Activated CD4-positive, alpha-beta T cell treated with anti-CD3 and anti-CD28 coated beads, Interleukin-2, amount 10 ng/mL, durations not matched to agents 24 days and 14 days (primary cell): ENCODE results near the gene NLRP9. TPM values are rescaled to one million over a fixed set of nuclear protein-coding genes. Genes with fewer than 3 reads are reported as not detected.

ENCODE experiments used
- DNase-seq: peaks from one replicate; pipeline ENCODE4 v3.0.0; 2022
- H3K27ac Mint-ChIP-seq: one replicate; pipeline ENCODE4 v1.8.0; 2022; ENCODE audit warnings: mild to moderate bottlenecking, mixed read lengths
- H3K27me3 Mint-ChIP-seq: one replicate; pipeline ENCODE4 v1.8.0; 2022; ENCODE audit warnings: mixed read lengths
- H3K36me3 Mint-ChIP-seq: one replicate; pipeline ENCODE4 v1.8.0; 2022; ENCODE audit warnings: low read depth, mild to moderate bottlenecking, mixed read lengths
- H3K4me1 Mint-ChIP-seq: one replicate; pipeline ENCODE4 v1.8.0; 2021; ENCODE audit warnings: mixed read lengths
- H3K4me3 Mint-ChIP-seq: one replicate; pipeline ENCODE4 v1.8.0; 2022; ENCODE audit warnings: mild to moderate bottlenecking, moderate library complexity, mixed read lengths
- H3K9me3 Mint-ChIP-seq: one replicate; pipeline ENCODE4 v1.8.0; 2021; ENCODE audit warnings: mixed read lengths
- intact Hi-C: fragments of 100-400 bp; cut with micrococcal nuclease; formaldehyde crosslinking; loops from one replicate; pipeline ENCODE4 v1.15.1; 2023
- total RNA-seq: library from RNA; stranded (reverse); gene quantifications from 2 replicates; pipeline ENCODE4 v1.2.3, GENCODE V29; 2022

Gene NLRP9
- total RNA-seq, 1 donor from 2014 or later: not detected

- no peak overlapping the region for H3K4me3 Mint-ChIP-seq
- H3K27me3 Mint-ChIP-seq: no peaks in the 10 kb centered on the region
- no peak for DNase-seq
- H3K36me3 Mint-ChIP-seq: peaks cover 34% of the 10 kb centered on the region
- H3K9me3 Mint-ChIP-seq: no peaks in the 10 kb centered on the region
- no peaks in the 10 kb centered on the region for H3K4me1 Mint-ChIP-seq
- intact Hi-C loops: no loop called here
- H3K27ac Mint-ChIP-seq: no peak overlapping the region
Observed at GRCh38 chr19:55697069-55697440, 41.1 kb downstream of the NLRP9 start.

GRCh38 chr19:55696301-55697068, 41.7 kb downstream of the NLRP9 start:
- no peaks in the 10 kb centered on the region for H3K27me3 Mint-ChIP-seq
- no peaks in the 10 kb centered on the region for H3K4me1 Mint-ChIP-seq
- H3K36me3 Mint-ChIP-seq: peaks cover 34% of the 10 kb centered on the region
- no peak overlapping the region for H3K4me3 Mint-ChIP-seq
- DNase-seq: no peak
- intact Hi-C loops: no loop called here
- H3K27ac Mint-ChIP-seq: no peak overlapping the region
- no peaks in the 10 kb centered on the region for H3K9me3 Mint-ChIP-seq

GRCh38 chr19:55695511-55696290, 42.5 kb downstream of the NLRP9 start:
- no peaks in the 10 kb centered on the region for H3K4me1 Mint-ChIP-seq
- no peak overlapping the region for H3K27ac Mint-ChIP-seq
- H3K27me3 Mint-ChIP-seq: no peaks in the 10 kb centered on the region
- peaks cover 39% of the 10 kb centered on the region for H3K36me3 Mint-ChIP-seq
- no peak for DNase-seq
- H3K9me3 Mint-ChIP-seq: no peaks in the 10 kb centered on the region
- intact Hi-C loops: no loop called here
- no peak overlapping the region for H3K4me3 Mint-ChIP-seq

- Mint-ChIP-seq H3K27ac (no peak overlapping the region), H3K9me3 (no peaks in the 10 kb centered on the region), H3K4me1 (no peaks in the 10 kb centered on the region), H3K36me3 (peaks cover 36% of the 10 kb centered on the region), H3K4me3 (no peak overlapping the region), H3K27me3 (no peaks in the 10 kb centered on the region)
- intact Hi-C loops: no loop called here
- no peak for DNase-seq
Observed at GRCh38 chr19:55694656-55695491, 43.3 kb downstream of the NLRP9 start.

GRCh38 chr19:55694241-55694655, 44.0 kb downstream of the NLRP9 start:
- Mint-ChIP-seq H3K9me3 (no peaks in the 10 kb centered on the region), H3K4me1 (no peaks in the 10 kb centered on the region), H3K27me3 (no peaks in the 10 kb centered on the region), H3K27ac (no peak overlapping the region), H3K4me3 (no peak overlapping the region), H3K36me3 (peaks cover 42% of the 10 kb centered on the region)
- intact Hi-C loops: no loop called here
- DNase-seq: no peak

- no peaks in the 10 kb centered on the region for H3K27me3 Mint-ChIP-seq
- H3K9me3 Mint-ChIP-seq: no peaks in the 10 kb centered on the region
- no peak for DNase-seq
- H3K36me3 Mint-ChIP-seq: peaks cover 44% of the 10 kb centered on the region
- intact Hi-C loops: no loop called here
- H3K4me3 Mint-ChIP-seq: no peak overlapping the region
- H3K4me1 Mint-ChIP-seq: no peaks in the 10 kb centered on the region
- H3K27ac Mint-ChIP-seq: no peak overlapping the region
Observed at GRCh38 chr19:55693336-55693974, 44.7 kb downstream of the NLRP9 start.

- H3K4me3 Mint-ChIP-seq: no peak overlapping the region
- peaks cover 41% of the 10 kb centered on the region for H3K36me3 Mint-ChIP-seq
- intact Hi-C loops: no loop called here
Observed at GRCh38 chr19:55692681-55693081, 45.5 kb downstream of the NLRP9 start.

GRCh38 chr19:55691561-55692481, 46.4 kb downstream of the NLRP9 start:
- intact Hi-C loops: no loop called here

More at GRCh38 chr19:55692681-55693081, 45.5 kb downstream of the NLRP9 start:
- Mint-ChIP-seq H3K27ac (no peak overlapping the region), H3K9me3 (no peaks in the 10 kb centered on the region), H3K4me1 (no peaks in the 10 kb centered on the region), H3K27me3 (no peaks in the 10 kb centered on the region)
- no peak for DNase-seq

GRCh38 chr19:55690769-55691545, 47.2 kb downstream of the NLRP9 start:
- Mint-ChIP-seq H3K36me3 (peaks cover 38% of the 10 kb centered on the region), H3K4me3 (no peak overlapping the region), H3K9me3 (no peaks in the 10 kb centered on the region), H3K4me1 (no peaks in the 10 kb centered on the region), H3K27me3 (no peaks in the 10 kb centered on the region), H3K27ac (no peak overlapping the region)
- no peak for DNase-seq
- intact Hi-C loops: no loop called here

More at GRCh38 chr19:55691561-55692481, 46.4 kb downstream of the NLRP9 start:
- Mint-ChIP-seq H3K27me3 (no peaks in the 10 kb centered on the region), H3K36me3 (peaks cover 39% of the 10 kb centered on the region), H3K4me1 (no peaks in the 10 kb centered on the region), H3K27ac (no peak overlapping the region), H3K4me3 (no peak overlapping the region), H3K9me3 (no peaks in the 10 kb centered on the region)
- no peak for DNase-seq

GRCh38 chr19:55690109-55690768, 48.0 kb downstream of the NLRP9 start:
- no peaks in the 10 kb centered on the region for H3K9me3 Mint-ChIP-seq
- no peak overlapping the region for H3K4me3 Mint-ChIP-seq
- intact Hi-C loops: no loop called here
- no peak for DNase-seq
- H3K27me3 Mint-ChIP-seq: no peaks in the 10 kb centered on the region
- peaks cover 39% of the 10 kb centered on the region for H3K36me3 Mint-ChIP-seq
- no peaks in the 10 kb centered on the region for H3K4me1 Mint-ChIP-seq
- no peak overlapping the region for H3K27ac Mint-ChIP-seq

GRCh38 chr19:55689411-55690108, 48.6 kb downstream of the NLRP9 start:
- DNase-seq: no peak
- intact Hi-C loops: no loop called here
- Mint-ChIP-seq H3K36me3 (peaks cover 40% of the 10 kb centered on the region), H3K27ac (no peak overlapping the region), H3K27me3 (no peaks in the 10 kb centered on the region), H3K4me1 (no peaks in the 10 kb centered on the region), H3K9me3 (no peaks in the 10 kb centered on the region), H3K4me3 (no peak overlapping the region)
